OCI-LY1 (cell line): ENCODE results near the gene VSIG8.

Experiments used
- H2AFZ ChIP-seq: fragments of 200-600 bp; sonication (generic), shearing (Covaris generic); 2 replicates; pipeline ENCODE4 v1.6.0; 2014; ENCODE audit warnings: antibody characterized with exemption, mild to moderate bottlenecking, low read length
- H3F3A ChIP-seq: fragments of 200-600 bp; sonication (generic), shearing (Covaris generic); 2 replicates; pipeline ENCODE4 v1.6.0; 2014; ENCODE audit warnings: mild to moderate bottlenecking, antibody characterized with exemption, low read length, moderate library complexity; ENCODE audit not compliant: insufficient read depth
- H3K27ac ChIP-seq: fragments of 200-600 bp; sonication (generic); 2 replicates; pipeline ENCODE4 v1.5.1; 2014; ENCODE audit warnings: low read length, mixed run types, mild to moderate bottlenecking, low read depth; ENCODE audit not compliant: poor library complexity, severe bottlenecking
- H3K27me3 ChIP-seq: fragments of 200-600 bp; sonication (generic); 2 replicates; pipeline ENCODE4 v1.6.0; 2014; ENCODE audit warnings: antibody characterized with exemption, mild to moderate bottlenecking, low read length, moderate library complexity; ENCODE audit not compliant: insufficient read depth
- H3K36me3 ChIP-seq: fragments of 200-600 bp; sonication (generic); 2 replicates; pipeline ENCODE4 v1.6.1; 2014; ENCODE audit warnings: mild to moderate bottlenecking, antibody characterized with exemption, low read length, moderate library complexity, mixed read lengths; ENCODE audit not compliant: insufficient read depth
- H3K4me1 ChIP-seq: fragments of 200-600 bp; sonication (generic); 2 replicates; pipeline ENCODE4 v1.5.1; 2014; ENCODE audit warnings: mild to moderate bottlenecking, low read length, moderate library complexity; ENCODE audit not compliant: insufficient read depth, severe bottlenecking
- H3K4me2 ChIP-seq: fragments of 200-600 bp; sonication (generic), shearing (Covaris generic); 2 replicates; pipeline ENCODE4 v1.6.1; 2014; ENCODE audit warnings: low read length
- H3K4me3 ChIP-seq: fragments of 200-600 bp; sonication (generic); 2 replicates; pipeline ENCODE4 v1.5.1; 2014; ENCODE audit warnings: low read length, low read depth, mild to moderate bottlenecking, mixed read lengths; ENCODE audit not compliant: poor library complexity, severe bottlenecking
- H3K79me2 ChIP-seq: fragments of 200-600 bp; shearing (Covaris generic); 2 replicates; pipeline ENCODE4 v1.6.1; 2016; ENCODE audit warnings: mixed run types, low read length, mixed read lengths; ENCODE audit not compliant: insufficient read depth
- H3K9ac ChIP-seq: fragments of 200-600 bp; sonication (generic), shearing (Covaris generic); 2 replicates; pipeline ENCODE4 v1.6.1; 2014; ENCODE audit warnings: mild to moderate bottlenecking, low read length, mixed read lengths
- H3K9me2 ChIP-seq: fragments of 200-600 bp; sonication (generic), shearing (Covaris generic); 2 replicates; pipeline ENCODE4 v1.6.1; 2014; ENCODE audit warnings: low read depth, mild to moderate bottlenecking, low read length, mixed read lengths
- H3K9me3 ChIP-seq: fragments of 200-600 bp; shearing (Covaris generic); 2 replicates; pipeline ENCODE4 v1.6.1; 2014; ENCODE audit warnings: low read length, mixed read lengths
- H4K20me1 ChIP-seq: fragments of 200-600 bp; sonication (generic), shearing (Covaris generic); 2 replicates; pipeline ENCODE4 v1.6.0; 2016; ENCODE audit warnings: mild to moderate bottlenecking, low read length; ENCODE audit not compliant: insufficient read depth
- CTCF ChIP-seq: fragments of 200-600 bp; sonication (generic), shearing (Covaris generic); IDR thresholded peaks from 2 replicates; pipeline ENCODE4 v1.5.1; 2017; ENCODE audit warnings: mild to moderate bottlenecking, antibody characterized with exemption, low read length, moderate library complexity, mixed read lengths
- EZH2 ChIP-seq: fragments of 200-600 bp; sonication (generic), shearing (Covaris generic); IDR thresholded peaks from 2 replicates; pipeline ENCODE4 v1.8.0; 2017; ENCODE audit warnings: borderline replicate concordance, mixed run types, mild to moderate bottlenecking, antibody characterized with exemption, low read length, moderate library complexity, mixed read lengths

Gene VSIG8

GRCh38 chr1:159877695-159878444 lies 15.4 kb upstream of the VSIG8 start:
- Histone ChIP-seq H3F3A (no peaks in the 10 kb centered on the region), H4K20me1 (no peaks in the 10 kb centered on the region)

GRCh38 chr1:159873530-159874143 lies 11.2 kb upstream of the VSIG8 start:
- H3K27me3 ChIP-seq, result no peaks in the 10 kb centered on the region; the same call in 1 of the 2 replicates

More at GRCh38 chr1:159877695-159878444, 15.4 kb upstream of the VSIG8 start:
- Histone ChIP-seq H3K9me3 (no peaks in the 10 kb centered on the region), H3K36me3 (no peaks in the 10 kb centered on the region), H2AFZ (no peak overlapping the region), H3K4me1 (no peaks in the 10 kb centered on the region), H3K9ac (no peak overlapping the region), H3K9me2 (no peaks in the 10 kb centered on the region), H3K4me3 (no peak overlapping the region), H3K27me3 (no peaks in the 10 kb centered on the region; the same call in 1 of the 2 replicates), H3K4me2 (no peak overlapping the region), H3K79me2 (no peaks in the 10 kb centered on the region), H3K27ac (no peak overlapping the region)
- no peak for TF ChIP-seq EZH2

GRCh38 chr1:159872891-159873290 lies 10.4 kb upstream of the VSIG8 start:
- no peaks in the 10 kb centered on the region for H3K9me3 ChIP-seq
- H3K36me3 ChIP-seq, result no peaks in the 10 kb centered on the region
- no peaks in the 10 kb centered on the region for H3F3A ChIP-seq
- no peak overlapping the region for H3K4me2 ChIP-seq
- no peak overlapping the region for H3K9ac ChIP-seq
- no peaks in the 10 kb centered on the region for H3K9me2 ChIP-seq
- H4K20me1 ChIP-seq, result no peaks in the 10 kb centered on the region
- H2AFZ ChIP-seq, result no peak overlapping the region
- no peaks in the 10 kb centered on the region; the same call in 1 of the 2 replicates for H3K27me3 ChIP-seq
- no peak overlapping the region for H3K4me3 ChIP-seq
- no peaks in the 10 kb centered on the region for H3K79me2 ChIP-seq
- H3K27ac ChIP-seq, result no peak overlapping the region
- no peaks in the 10 kb centered on the region for H3K4me1 ChIP-seq
- TF ChIP-seq CTCF (no peak), EZH2 (no peak)

More at GRCh38 chr1:159873530-159874143, 11.2 kb upstream of the VSIG8 start:
- H3K27ac ChIP-seq, result no peak overlapping the region
- H3K9me3 ChIP-seq, result no peaks in the 10 kb centered on the region
- no peaks in the 10 kb centered on the region for H4K20me1 ChIP-seq
- H2AFZ ChIP-seq, result no peak overlapping the region
- no peak overlapping the region for H3K4me3 ChIP-seq
- H3K79me2 ChIP-seq, result no peaks in the 10 kb centered on the region
- H3K36me3 ChIP-seq, result no peaks in the 10 kb centered on the region
- H3K4me2 ChIP-seq, result no peak overlapping the region
- H3K4me1 ChIP-seq, result no peaks in the 10 kb centered on the region
- TF ChIP-seq CTCF, result no peak
- no peak for TF ChIP-seq EZH2
- H3K9me2 ChIP-seq, result no peaks in the 10 kb centered on the region
- no peak overlapping the region for H3K9ac ChIP-seq
- no peaks in the 10 kb centered on the region for H3F3A ChIP-seq
